K562 (cell line): Measurements from ENCODE around the gene CBL. TPM values are rescaled to one million over a fixed set of nuclear protein-coding genes. Genes with fewer than 3 reads are reported as not detected.
A peak's percentile ranks its signal among the peaks of the same experiment; 100 is the strongest.

Experiments used
- CBX1 ChIP-seq: sonication (generic); IDR thresholded peaks from 2 replicates; pipeline ENCODE4 v1.6.1; 2016; ENCODE audit warnings: antibody characterized with exemption, low read depth, mild to moderate bottlenecking
- CGGBP1 ChIP-seq: fragments of 250-450 bp; sonication (Bioruptor Pico); IDR thresholded peaks from 2 replicates; pipeline ENCODE4 v1.9.0; 2021; ENCODE audit warnings: mild to moderate bottlenecking
- FOXJ2 ChIP-seq: fragments of 200-800 bp; sonication (Bioruptor generic); IDR thresholded peaks from 2 replicates; pipeline ENCODE4 v1.6.1; 2016; ENCODE audit warnings: missing genetic modification characterization, missing compliant biosample characterization
- HMGN3 ChIP-seq: IDR thresholded peaks from 2 replicates; pipeline ENCODE4 v1.6.1; 2011; ENCODE audit warnings: borderline replicate concordance, low read depth, mild to moderate bottlenecking, mixed read lengths, low read length; ENCODE audit not compliant: insufficient read length; ENCODE audit errors: extremely low read depth
- MAFK ChIP-seq: IDR thresholded peaks from 2 replicates; pipeline ENCODE4 v1.6.1; 2011; ENCODE audit warnings: low read length, improper control_type of control experiment
- MAX ChIP-seq: sonication (generic); formaldehyde crosslinking; IDR thresholded peaks from 2 replicates; pipeline ENCODE4 v1.9.0; 2022; ENCODE audit warnings: mild to moderate bottlenecking, missing genetic modification reagents
- NR2C2 ChIP-seq, 2 experiments: fragments of 200-800 bp in 1 of 2; sonication (Bioruptor generic) in 1 of 2; sonication (generic) in 1 of 2; formaldehyde crosslinking in 1 of 2; IDR thresholded peaks; 2 replicates each; pipeline versions ENCODE4 v1.6.1 to v1.8.0; 2016 to 2022; ENCODE audit warnings: mild to moderate bottlenecking in 1 of 2, missing compliant biosample characterization in 1 of 2, missing genetic modification characterization in 1 of 2, missing genetic modification reagents in 1 of 2
- PPARD ChIP-seq: fragments of 250-450 bp; sonication (Bioruptor Pico); IDR thresholded peaks from 2 replicates; pipeline ENCODE4 v1.8.0; 2022; ENCODE audit warnings: inconsistent platforms, mild to moderate bottlenecking, moderate library complexity
- PTBP1 ChIP-seq: fragments of 200-400 bp; formaldehyde crosslinking; IDR thresholded peaks from 2 replicates; pipeline ENCODE4 v1.6.1; 2017; ENCODE audit warnings: low read depth, low read length
- PURB ChIP-seq: sonication (generic); formaldehyde crosslinking; IDR thresholded peaks from 2 replicates; pipeline ENCODE4 v1.9.0; 2021; ENCODE audit warnings: low read depth, mild to moderate bottlenecking, missing genetic modification reagents
- RBM15 ChIP-seq: fragments of 200-400 bp; formaldehyde crosslinking; IDR thresholded peaks from 2 replicates; pipeline ENCODE4 v1.6.1; 2018; ENCODE audit warnings: mild to moderate bottlenecking, low read length, moderate library complexity; ENCODE audit not compliant: insufficient read depth
- SPI1 ChIP-seq: IDR thresholded peaks from 2 replicates; pipeline ENCODE4 v1.6.1; 2011; ENCODE audit warnings: low read depth, low read length, control low read depth, borderline replicate concordance
- SRSF3 ChIP-seq: fragments of 200-400 bp; formaldehyde crosslinking; IDR thresholded peaks from 2 replicates; pipeline ENCODE4 v1.6.1; 2016; ENCODE audit warnings: mild to moderate bottlenecking, low read length, moderate library complexity; ENCODE audit not compliant: insufficient read depth
- ZC3H11A ChIP-seq: IDR thresholded peaks from 2 replicates; pipeline ENCODE4 v1.6.1; 2012; ENCODE audit warnings: low read depth, low read length, improper control_type of control experiment
- ZNF217 ChIP-seq: sonication (generic); formaldehyde crosslinking; IDR thresholded peaks from 2 replicates; pipeline ENCODE4 v1.8.0; 2022; ENCODE audit warnings: mild to moderate bottlenecking, missing genetic modification reagents
- ZNF23 ChIP-seq: fragments of 250-450 bp; sonication (Bioruptor Pico); IDR thresholded peaks from 2 replicates; pipeline ENCODE4 v1.4.0; 2020; ENCODE audit warnings: mild to moderate bottlenecking
- ZNF354B ChIP-seq: fragments of 250-450 bp; sonication (Bioruptor Pico); IDR thresholded peaks from 2 replicates; pipeline ENCODE4 v1.4.0; 2020
- polyA plus RNA-seq, 8 experiments: library from polyadenylated mRNA; depleted of rRNA in 4 of 8; stranded (reverse) in 5 of 8; unstranded in 3 of 8; fragments of >200 nt; fragmentation: Nextera tagmentation in 2 of 8; fragmentation: Illumina TruSeq in 1 of 8; extraction: Ambion mirVana in 2 of 8; extraction: Trizol in 1 of 8; gene quantifications; 2 replicates each; pipeline versions ENCODE4 v1.2.1 to v1.2.3, GENCODE V29; 2011 to 2014; ENCODE audit warnings: inconsistent platforms in 1 of 8, missing spikeins in 1 of 8
- total RNA-seq, 7 experiments: library from RNA; depleted of rRNA in 6 of 7; stranded (reverse); fragments of >200 nt in 6 of 7; fragmentation: Illumina TruSeq in 2 of 7; extraction: Trizol in 2 of 7; gene quantifications; 2 replicates each; pipeline versions ENCODE4 v1.2.1 to v1.2.3, GENCODE V29; 2011 to 2021; ENCODE audit warnings: low replicate concordance in 1 of 7
- TF ChIP-seq, protein P1 (sequence below): fragments of 250-450 bp; sonication (Bioruptor Pico); IDR thresholded peaks from 2 replicates; pipeline ENCODE4 v1.4.0; 2020
- TF ChIP-seq, protein P2 (sequence below): fragments of 450-650 bp; IDR thresholded peaks from 2 replicates; pipeline ENCODE4 v1.6.1; 2014; ENCODE audit warnings: low read depth, mild to moderate bottlenecking, moderate library complexity, borderline replicate concordance
- TF ChIP-seq, protein P3 (sequence below): sonication (generic); formaldehyde crosslinking; IDR thresholded peaks from 2 replicates; pipeline ENCODE4 v1.8.1; 2023; ENCODE audit warnings: mild to moderate bottlenecking, missing genetic modification reagents

The CBL gene
- total and polyA plus RNA-seq, 9 of the 15 experiments (the other 6 are each of a cell fraction or from before 2014, with no cell fraction given): 3.2 to 24.9 (median 9.9) TPM

- TF ChIP-seq HMGN3: peak; percentile 10
- TF ChIP-seq ZNF354B (CRISPR knock-in tag): no peak
- TF ChIP-seq MAX (CRISPR knock-in tag): no peak
- TF ChIP-seq RBM15: no peak
- TF ChIP-seq ZNF217 (CRISPR knock-in tag): no peak
- no peak for TF ChIP-seq CGGBP1
- TF ChIP-seq SRSF3: no peak
- TF ChIP-seq MAFK: no peak
- TF ChIP-seq, protein P1, sequence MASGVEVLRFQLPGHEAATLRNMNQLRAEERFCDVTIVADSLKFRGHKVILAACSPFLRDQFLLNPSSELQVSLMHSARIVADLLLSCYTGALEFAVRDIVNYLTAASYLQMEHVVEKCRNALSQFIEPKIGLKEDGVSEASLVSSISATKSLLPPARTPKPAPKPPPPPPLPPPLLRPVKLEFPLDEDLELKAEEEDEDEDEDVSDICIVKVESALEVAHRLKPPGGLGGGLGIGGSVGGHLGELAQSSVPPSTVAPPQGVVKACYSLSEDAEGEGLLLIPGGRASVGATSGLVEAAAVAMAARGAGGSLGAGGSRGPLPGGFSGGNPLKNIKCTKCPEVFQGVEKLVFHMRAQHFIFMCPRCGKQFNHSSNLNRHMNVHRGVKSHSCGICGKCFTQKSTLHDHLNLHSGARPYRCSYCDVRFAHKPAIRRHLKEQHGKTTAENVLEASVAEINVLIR (CRISPR knock-in tag): no peak
- TF ChIP-seq, protein P2, sequence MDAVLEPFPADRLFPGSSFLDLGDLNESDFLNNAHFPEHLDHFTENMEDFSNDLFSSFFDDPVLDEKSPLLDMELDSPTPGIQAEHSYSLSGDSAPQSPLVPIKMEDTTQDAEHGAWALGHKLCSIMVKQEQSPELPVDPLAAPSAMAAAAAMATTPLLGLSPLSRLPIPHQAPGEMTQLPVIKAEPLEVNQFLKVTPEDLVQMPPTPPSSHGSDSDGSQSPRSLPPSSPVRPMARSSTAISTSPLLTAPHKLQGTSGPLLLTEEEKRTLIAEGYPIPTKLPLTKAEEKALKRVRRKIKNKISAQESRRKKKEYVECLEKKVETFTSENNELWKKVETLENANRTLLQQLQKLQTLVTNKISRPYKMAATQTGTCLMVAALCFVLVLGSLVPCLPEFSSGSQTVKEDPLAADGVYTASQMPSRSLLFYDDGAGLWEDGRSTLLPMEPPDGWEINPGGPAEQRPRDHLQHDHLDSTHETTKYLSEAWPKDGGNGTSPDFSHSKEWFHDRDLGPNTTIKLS: 0 out of 2 replicates have a peak, but pooled peaks have one; percentile 55
- no peak for TF ChIP-seq FOXJ2 (tag)
- TF ChIP-seq PPARD: no peak
- no peak for TF ChIP-seq PTBP1
- no peak for TF ChIP-seq CBX1
- peak; percentile 42; the same call in 1 of the 2 replicates for TF ChIP-seq NR2C2 (CRISPR knock-in tag; IDR thresholded peaks at IDR 0.05)
- no peak for TF ChIP-seq NR2C2 (tag; IDR thresholded peaks at IDR 0.05)
- no peak for TF ChIP-seq PURB (CRISPR knock-in tag)
- TF ChIP-seq ZNF23: no peak
- TF ChIP-seq, protein P3, sequence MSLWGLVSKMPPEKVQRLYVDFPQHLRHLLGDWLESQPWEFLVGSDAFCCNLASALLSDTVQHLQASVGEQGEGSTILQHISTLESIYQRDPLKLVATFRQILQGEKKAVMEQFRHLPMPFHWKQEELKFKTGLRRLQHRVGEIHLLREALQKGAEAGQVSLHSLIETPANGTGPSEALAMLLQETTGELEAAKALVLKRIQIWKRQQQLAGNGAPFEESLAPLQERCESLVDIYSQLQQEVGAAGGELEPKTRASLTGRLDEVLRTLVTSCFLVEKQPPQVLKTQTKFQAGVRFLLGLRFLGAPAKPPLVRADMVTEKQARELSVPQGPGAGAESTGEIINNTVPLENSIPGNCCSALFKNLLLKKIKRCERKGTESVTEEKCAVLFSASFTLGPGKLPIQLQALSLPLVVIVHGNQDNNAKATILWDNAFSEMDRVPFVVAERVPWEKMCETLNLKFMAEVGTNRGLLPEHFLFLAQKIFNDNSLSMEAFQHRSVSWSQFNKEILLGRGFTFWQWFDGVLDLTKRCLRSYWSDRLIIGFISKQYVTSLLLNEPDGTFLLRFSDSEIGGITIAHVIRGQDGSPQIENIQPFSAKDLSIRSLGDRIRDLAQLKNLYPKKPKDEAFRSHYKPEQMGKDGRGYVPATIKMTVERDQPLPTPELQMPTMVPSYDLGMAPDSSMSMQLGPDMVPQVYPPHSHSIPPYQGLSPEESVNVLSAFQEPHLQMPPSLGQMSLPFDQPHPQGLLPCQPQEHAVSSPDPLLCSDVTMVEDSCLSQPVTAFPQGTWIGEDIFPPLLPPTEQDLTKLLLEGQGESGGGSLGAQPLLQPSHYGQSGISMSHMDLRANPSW: no peak; the same call in 1 of the 2 replicates
- no peak for TF ChIP-seq SPI1
- TF ChIP-seq ZC3H11A: no peak
Observed at GRCh38 chr11:119356349-119357031, 150.4 kb downstream of the CBL start (continued).
